ENCODE data around the gene KHDC4.
A peak's percentile ranks its signal among the peaks of the same experiment; 100 is the strongest.

KHDC4 gene

GRCh38 chr1:155934097-155934935 is at the start of gene KHDC4:
Gene KHDC4, minus strand, starts transcription at chr1:155934413. Its CDS starts 40 bp downstream, at chr1:155934373.
- peak; percentile 100 for DNase-seq

DNA sequence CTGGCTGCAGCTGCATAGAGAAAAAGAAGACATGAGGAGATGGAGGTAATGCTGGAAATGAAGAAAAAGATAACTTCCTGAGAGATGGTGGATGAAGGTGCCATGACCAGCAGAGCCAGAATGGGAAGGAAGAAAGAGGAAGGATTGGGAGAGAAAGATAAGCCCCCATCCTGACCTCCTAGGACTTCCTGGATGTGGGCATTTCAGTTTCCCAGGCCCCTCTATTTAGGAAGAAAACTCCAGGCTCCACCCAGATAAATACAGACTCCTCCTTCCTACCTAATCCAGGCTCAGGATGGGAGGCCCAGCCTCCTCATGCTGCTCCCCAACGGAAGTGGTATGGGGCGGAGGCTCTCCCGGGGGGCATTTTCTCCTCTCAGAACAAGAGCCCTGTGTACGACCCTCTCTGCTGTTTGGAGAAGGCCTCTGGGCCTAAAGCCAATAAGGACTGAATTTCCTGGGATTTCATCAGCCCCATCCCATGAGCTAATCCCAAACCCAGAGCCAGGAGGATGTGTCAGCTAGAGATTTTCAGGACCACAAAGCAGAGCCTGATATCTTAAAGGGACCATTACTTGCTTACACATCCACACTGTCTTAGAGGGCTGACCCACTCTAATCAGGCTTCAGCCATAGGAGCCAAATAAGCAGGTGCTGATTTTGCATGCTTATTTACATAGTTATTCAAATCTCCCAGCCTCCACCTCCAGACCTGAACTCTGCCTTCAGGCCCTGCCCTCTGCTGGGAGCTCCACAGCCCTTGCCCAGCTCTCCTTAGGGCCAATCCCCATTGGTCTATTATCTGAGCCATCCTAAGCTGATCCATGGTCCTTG is 49.2 kb upstream of the KHDC4 start:
- DNase-seq = no peak

- DNase-seq = no peak
Observed at GRCh38 chr1:155982106-155982505, 47.9 kb upstream of the KHDC4 start.

GRCh38 chr1:155981266-155982088 is 47.3 kb upstream of the KHDC4 start:
- DNase-seq = no peak

DNA sequence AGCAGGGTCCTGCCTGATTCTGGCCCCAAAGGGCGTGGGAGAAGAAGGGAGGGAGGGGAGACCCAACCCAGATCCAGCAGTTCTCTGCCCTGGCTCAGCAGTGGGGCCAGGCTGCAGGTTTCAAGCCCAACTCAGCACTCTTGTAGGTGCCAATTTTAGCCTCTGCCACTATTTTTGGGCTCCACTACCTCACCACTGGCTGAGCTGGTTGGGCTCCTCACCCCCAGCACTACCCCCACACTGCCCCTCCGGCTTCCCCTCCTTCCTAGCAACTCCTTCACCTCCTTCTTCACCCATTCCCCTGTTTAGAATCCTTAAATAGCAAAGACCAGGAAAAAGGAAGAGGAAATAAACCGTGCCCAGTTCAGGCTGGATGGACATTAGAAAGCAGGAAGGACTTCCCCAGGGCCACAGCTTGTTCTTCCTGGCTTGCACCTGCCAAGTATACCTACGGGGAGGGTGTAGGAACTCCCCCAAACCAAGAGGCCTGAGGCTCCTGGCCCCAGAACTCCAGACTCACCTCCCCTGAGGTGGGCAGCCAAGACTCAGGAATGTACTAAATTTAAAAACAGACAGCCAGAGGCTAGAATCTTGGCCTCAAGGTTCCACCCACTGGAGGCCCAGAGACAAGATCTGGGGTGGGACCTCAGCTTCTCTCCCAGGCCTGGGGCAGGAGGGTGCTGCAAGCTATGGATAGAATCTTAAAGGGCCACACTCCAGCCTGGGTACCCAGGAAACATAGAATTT is 45.6 kb upstream of the KHDC4 start:
- DNase-seq = no peak

DNA sequence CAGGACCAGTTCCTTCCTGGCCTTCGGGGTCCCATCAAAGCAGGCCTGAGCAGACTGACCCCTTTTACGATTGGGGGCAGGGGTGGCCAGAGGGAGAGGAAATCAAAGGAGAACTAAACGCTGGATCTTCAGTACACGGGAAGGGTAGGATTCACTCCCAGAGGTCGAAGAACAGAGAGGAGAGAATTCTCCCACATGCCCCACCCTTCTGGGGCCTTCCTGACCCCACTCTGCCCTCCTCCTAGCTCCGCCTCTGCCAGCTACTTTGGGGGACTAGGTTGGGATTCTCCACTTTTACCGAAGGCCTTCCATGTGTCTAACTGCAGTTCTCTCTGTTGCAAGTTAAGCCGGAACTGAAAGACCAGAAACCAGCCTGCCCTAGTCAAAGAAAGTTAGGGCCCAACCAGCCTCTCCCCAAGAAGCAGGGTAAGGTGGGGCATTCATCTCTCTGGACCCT is 44.8 kb upstream of the KHDC4 start:
- DNase-seq = no peak

DNA sequence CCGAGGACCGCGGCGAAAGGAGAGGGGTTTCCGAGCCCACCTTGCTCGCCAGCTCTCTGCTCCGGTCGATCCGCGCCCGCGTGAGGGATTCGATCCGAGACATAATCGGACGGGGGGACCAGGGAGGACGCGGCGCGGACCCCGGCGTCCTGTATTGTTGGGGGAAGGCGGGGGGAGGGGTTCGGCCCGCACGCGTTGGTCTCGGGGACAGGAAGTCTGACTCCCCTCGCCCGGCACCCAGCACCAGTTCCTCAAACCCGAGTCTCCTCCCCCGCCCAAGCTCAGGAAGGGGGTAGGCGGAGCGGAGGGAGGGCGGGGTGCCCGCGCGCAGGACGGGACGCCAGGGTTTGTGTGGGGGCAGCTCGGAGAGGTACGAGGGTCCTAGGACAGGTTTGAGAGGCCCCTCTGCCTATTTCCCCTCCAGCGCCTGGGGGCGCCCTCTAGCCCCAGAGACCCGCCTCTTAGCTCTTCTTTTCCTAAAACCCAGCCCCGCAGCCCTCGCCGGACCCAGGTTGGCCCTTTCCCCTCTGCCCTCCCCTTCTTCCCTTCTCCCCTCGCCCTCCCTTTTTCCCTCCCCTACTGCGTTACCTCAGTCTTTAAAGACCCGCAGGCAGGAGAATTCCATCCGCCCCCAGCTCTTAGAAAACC is 44.2 kb upstream of the KHDC4 start, which contains the start of gene ARHGEF2:
Gene ARHGEF2 (minus strand): TSS at position 223 of the 648 bp plus-strand sequence. CDS start 120 bp downstream, at position 103.
- DNase-seq = no peak

DNA sequence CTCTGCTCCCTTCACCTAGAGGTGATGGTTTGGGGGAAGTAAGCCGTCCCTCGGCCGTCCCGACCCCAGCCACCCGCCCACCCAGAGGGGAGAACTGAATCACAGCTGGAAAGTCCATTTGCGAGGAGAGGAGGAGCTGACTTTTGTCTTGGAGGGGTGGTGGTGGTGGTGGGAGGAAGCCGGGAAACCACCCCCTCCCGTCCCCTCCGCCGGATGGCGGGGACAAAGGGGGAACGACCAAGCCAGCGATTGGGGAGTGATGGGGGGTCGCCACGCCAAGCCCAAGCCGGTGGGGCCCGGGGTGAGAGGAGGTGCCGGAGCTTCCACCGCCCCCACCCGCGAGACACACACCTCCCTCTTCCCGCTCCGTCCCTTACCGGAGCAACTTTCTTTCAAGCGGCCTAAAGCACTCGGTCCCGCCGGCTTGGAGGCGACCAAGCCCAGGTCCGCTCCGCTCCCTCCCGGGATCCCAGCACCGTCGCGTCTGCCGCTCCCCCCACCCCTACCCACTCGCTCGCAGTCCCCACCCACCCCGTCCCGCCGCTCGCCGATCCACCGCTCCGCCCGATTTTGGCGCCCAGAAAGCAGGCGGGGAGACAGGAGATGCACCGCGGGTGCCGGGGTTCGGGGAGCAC is 43.6 kb upstream of the KHDC4 start:
- no peak for DNase-seq

GRCh38 chr1:155976913-155977689 is 42.9 kb upstream of the KHDC4 start:
- no peak for DNase-seq

GRCh38 chr1:155976062-155976912 is 42.1 kb upstream of the KHDC4 start:
- DNase-seq = no peak

DNA sequence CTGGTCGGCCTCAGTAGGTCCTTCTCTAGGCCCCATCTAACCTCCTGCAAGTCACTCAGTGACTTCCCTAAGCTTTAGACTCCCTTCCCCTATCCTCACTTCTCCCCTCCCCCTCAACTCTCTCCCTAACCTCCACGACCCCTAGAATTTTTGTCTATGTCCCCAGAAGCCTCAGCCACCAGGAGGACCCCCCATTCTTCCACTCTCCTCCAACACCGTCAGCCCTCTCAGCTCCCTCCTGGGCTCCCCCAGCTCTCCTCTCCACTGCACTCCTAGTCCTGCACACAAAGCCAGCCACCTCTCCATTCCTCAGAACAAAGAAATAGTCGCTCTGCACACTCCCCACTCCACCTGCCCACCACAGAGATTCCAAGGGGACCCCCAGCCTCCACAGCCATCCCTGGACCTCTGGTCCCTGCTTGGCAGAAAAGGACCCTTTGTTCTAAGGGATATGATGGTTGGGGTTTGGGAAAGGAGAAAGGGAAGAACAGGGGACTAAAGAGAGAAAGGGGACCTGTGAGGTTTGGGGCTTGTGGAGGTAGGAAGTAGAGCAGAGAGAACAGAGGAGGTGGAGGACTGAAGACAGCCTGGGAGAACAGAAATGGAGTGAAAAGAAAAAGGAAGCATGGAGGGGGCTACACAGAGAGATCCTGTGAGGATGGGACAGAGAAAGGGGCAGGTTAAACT is 41.3 kb upstream of the KHDC4 start:
- DNase-seq = no peak

DNA sequence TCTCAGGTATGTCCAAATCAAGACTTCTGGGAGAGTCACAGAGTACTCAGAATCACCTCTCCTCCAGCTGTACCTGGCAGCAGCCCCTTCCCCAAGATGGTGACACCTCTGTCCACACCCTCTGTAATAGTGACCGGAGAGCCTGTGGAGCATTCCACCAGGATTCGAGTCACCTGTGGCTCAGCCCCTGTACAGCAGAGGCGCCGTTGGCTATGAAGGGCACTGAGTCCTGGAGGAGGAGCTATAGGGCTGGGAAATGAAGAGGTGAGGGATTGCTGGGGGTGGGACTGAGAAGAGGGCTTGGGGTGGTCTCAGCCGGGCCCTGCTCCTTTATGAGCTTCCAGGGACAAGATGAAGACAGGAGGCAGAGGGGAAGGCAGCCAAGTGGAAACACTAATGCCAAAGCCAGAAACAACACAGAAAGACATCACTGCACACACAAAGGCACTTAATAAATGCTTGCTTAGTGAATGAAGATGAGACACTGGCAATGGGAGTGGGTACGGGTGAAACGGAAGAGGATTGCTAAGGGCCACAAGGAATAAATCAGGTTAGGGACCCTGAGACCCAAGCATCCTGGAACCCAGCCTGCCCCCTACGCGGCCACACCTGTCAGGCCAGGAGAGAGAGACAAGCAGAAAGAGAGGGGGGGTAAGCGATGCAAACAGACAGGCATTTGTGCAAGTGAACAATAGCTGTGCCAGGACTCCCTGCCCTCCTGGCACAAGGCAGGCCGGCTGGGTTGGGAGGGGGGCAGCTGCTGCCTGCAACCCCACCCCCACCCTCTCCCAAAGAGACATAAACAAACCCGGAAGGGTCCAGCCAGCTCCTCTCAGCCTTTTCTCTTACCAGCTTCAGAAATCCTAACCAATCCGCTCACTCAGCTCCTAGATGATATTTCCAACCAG is 40.2 kb upstream of the KHDC4 start:
- no peak for DNase-seq

GRCh38 chr1:155973723-155974122 is 39.5 kb upstream of the KHDC4 start:
- DNase-seq = no peak

DNA sequence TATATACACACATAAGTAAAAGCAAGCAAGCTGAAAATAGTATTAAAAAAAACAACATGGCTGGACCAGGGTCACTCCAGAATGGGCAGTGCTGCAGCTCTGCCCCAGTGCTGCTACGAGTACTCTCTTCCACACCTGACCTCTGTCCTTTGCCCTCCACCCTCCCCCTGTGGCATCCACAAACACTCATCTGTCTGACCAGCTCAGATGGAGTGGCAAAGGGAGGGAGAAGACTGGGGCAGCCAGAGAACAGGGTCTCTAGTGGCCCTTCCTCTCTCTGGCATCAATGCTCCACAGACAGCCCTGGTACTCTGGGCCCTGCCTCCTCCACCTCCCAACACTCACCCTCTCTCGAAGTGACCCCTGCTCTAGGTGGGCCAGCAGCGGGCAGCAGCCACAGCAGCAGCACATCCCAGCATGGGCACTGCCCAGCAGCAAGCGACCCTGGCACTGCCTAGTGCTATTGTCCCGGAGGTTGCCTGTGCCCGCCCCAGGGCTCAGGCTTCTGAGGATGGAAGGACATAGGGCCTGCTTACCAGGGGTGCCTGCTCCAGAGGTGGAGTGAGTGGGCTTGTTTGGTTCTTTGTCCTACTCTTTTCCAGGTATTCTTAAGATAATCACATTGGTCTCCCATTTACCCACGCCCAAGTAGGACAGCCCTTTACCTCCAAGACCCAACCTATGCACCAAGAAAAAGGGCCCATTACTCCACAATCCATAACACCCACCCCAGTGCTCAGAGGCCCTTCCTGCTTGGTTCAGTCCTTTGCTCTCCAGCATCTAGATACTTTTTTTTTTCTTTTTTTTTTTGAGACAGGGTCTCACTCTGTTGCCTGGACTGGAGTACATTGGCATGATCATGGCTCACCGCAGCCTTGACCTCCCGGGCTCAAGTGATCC is 37.9 kb upstream of the KHDC4 start:
- no peak for DNase-seq

DNA sequence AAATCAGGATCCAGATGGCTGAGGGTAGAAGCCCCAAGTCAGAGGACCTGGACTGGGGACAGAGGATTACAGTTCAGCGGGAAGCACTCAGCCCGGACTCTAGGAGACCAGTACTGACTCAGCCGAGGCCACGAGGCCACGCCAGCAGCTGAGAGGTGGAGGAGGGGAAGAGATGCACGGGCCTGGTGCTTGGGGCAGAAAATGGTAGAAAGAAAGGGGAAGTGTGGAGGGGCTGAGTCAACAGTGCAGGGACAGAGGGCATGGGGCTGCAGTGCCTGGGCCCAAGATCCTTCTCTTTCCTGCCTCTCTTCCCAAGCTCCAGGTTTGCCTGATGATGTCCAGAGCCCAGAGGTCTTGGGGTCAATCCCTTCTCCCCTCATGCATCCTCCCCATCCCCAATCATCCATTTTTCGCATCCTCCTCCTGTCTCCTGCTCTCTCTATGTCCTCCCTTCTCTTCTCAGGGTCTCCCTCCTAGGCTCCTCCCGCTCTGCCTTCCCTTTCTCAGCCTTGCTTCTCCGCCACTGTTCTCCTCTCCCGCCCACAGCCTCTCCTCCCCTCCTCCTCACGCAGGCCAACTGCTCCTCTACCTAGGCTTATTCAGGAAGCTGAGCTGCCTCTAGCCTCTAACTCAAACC is 36.4 kb upstream of the KHDC4 start:
- DNase-seq = no peak

DNA sequence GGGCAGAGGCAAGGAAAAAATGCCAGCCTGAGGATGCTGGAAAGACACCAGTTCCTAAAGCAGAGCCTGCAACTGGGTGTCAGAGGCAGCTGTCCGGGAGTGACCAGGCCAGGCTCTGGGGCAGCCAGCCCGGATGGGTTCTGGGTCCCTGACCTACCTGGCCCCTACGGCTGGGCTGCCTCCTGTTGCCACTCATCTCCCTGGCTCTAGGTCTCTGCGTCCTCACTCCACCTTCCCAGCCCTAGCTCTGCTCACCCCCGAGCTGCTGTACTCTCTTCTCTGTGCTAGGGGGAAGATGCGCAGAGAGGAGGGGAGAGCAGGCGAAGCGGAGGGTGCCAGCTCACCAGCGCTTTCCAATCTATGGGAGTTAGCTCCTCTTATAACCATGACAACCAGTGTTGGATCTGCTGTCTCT is 35.2 kb upstream of the KHDC4 start:
- no peak for DNase-seq

All from NCI-H187 treated with DMSO at 0.1 percent for 48 hours (cell line).